Lower leg skin (tissue), 3 donors: ENCODE measurements around the gene TNPO3.

Source experiments
- POLR2A ChIP-seq, 2 donors: fragments of 450-650 bp; IDR thresholded peaks; one replicate each; pipeline ENCODE4 v1.6.1; 2016 to 2017; ENCODE audit warnings: antibody characterized with exemption in 2 of 2, mild to moderate bottlenecking in 1 of 2, moderate library complexity in 1 of 2
- TF ChIP-seq, protein P1 (sequence below), 3 donors: fragments of 450-650 bp; IDR thresholded peaks; one replicate each; pipeline ENCODE4 v1.5.1; 2016; ENCODE audit warnings: antibody characterized with exemption in 3 of 3, mild to moderate bottlenecking in 3 of 3, moderate library complexity in 2 of 3

DNA sequence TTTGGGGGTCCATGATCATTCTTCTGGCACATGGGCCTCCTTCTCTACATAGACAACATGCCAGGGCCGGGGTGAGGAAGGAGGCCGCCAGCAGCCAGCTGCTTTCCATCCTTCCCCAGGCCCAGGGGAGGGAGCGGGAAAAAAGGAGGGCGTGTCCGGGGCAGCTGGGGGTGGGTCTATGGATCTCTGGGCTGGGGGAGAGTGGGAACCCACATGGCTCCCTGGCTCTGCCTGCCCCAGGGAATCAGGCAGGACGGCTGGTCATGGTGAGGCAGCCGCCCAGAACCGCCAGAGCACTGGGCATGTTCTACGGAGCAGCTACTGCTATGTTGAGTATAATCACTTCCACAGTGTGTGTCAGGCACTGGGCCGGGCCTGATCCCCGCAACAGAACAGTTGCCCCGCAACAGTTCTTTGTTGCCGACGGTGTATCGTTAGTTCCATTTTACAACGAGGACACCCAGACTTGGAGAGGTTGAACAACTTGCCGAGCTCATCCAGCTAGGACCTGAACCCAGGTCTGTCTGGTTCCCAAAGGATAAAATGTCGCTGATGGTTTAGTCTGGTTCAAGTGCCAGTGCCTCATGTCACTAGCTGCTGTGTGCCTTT lies 123.6 kb downstream of the TNPO3 start:
- TF ChIP-seq, protein P1, sequence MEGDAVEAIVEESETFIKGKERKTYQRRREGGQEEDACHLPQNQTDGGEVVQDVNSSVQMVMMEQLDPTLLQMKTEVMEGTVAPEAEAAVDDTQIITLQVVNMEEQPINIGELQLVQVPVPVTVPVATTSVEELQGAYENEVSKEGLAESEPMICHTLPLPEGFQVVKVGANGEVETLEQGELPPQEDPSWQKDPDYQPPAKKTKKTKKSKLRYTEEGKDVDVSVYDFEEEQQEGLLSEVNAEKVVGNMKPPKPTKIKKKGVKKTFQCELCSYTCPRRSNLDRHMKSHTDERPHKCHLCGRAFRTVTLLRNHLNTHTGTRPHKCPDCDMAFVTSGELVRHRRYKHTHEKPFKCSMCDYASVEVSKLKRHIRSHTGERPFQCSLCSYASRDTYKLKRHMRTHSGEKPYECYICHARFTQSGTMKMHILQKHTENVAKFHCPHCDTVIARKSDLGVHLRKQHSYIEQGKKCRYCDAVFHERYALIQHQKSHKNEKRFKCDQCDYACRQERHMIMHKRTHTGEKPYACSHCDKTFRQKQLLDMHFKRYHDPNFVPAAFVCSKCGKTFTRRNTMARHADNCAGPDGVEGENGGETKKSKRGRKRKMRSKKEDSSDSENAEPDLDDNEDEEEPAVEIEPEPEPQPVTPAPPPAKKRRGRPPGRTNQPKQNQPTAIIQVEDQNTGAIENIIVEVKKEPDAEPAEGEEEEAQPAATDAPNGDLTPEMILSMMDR (IDR thresholded peaks at IDR 0.05): no peak
- no peak for TF ChIP-seq POLR2A (IDR thresholded peaks at IDR 0.05)
